Activated T-helper 1 cell treated with Interleukin-2 at 50 U/mL for 16 hours (primary cell): ENCODE measurements around the gene SNTG2.

Experiments
- DNase-seq: peaks from one replicate; pipeline ENCODE4 v3.0.0-alpha.2; 2020; ENCODE audit warnings: low read depth

Gene SNTG2

DNA sequence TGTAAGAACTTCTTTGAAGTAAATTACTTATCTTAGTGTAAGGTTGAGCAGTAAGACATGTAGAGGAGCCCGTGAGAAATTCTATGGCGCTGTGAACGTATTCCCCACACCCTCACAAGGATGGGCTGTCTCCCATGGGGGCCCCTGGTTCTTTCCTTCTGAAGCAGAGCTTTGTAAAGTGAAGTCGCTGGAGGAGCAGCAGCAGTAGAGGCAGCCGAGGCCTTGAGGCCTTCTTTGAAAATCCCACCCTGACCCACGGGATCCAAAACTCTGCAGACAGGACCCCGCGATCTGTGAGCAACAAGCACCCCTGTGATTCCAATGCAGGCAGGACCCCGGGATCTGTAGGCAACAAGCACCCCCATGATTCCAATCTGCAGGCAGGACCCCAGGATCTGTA is 23.8 kb upstream of the SNTG2 start:
- DNase-seq = no peak

DNA sequence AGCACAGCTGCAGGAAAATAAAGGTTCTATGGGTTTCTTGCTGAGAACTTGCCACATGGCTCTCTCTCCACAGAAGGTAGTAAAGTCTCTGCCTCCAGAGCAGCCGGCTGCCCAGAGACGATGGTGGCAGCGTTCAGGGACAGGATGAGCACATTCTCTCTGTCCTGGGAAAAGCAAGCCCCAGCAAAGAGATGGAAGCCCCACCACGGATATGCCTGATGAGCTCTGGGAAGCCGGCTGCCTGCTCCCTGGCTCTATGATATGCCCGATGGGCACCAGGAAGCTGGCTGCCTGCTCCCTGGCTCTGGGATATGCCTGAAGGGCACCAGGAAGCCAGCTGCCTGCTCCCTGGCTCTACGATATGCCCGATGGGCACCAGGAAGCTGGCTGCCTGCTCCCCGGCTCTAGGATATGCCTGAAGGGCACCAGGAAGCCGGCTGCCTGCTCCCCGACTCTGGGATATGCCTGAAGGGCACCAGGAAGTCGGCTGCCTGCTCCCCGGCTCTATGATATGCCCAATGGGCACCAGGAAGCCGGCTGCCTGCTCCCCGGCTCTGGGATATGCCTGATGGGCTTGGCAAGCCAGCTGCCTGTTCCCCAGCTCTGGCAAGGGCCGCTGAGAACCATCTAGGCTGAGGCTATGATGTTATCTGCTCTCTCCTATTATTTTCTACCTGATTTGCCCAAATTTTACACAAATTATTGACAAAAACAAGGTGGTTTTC is 21.5 kb upstream of the SNTG2 start:
- DNase-seq = no peak

DNA sequence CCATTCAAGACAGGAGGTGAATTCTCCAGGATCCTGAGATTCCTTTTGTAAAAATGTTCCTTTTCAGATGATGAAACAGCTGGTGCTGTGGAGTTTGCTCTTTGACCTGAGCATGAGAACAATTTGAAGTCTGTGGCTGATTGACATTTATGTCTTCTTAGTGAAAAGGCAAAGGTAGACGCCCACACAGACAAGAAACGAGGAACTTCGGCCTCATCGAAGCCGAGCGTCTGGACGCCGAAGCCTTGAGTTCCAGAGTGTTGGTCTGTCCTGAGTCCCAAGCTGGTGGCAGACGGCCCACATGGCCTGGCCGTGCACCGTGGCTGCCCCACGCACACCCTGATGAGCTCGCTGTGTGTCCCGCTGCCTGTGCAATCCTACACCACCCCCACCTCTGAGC is 20.7 kb upstream of the SNTG2 start:
- no peak for DNase-seq

DNA sequence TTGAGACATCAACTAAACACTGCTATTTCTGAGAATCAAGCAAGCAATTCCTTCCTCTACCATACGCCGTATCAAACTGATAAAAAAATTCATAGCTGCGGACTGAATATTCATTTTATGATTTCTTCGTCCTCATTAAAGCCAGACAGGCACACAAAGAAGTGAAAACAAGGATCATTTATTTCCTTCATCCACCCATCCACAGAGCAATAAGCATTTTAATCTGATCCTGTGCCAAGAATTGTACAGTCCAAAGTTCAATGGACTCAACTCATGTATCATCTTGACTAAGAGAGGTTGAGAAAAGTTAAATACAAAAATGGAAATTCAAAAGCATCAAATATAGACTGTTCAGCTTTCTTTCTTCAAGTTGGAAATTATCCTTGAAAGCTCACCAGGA is 19.7 kb upstream of the SNTG2 start:
- no peak for DNase-seq

DNA sequence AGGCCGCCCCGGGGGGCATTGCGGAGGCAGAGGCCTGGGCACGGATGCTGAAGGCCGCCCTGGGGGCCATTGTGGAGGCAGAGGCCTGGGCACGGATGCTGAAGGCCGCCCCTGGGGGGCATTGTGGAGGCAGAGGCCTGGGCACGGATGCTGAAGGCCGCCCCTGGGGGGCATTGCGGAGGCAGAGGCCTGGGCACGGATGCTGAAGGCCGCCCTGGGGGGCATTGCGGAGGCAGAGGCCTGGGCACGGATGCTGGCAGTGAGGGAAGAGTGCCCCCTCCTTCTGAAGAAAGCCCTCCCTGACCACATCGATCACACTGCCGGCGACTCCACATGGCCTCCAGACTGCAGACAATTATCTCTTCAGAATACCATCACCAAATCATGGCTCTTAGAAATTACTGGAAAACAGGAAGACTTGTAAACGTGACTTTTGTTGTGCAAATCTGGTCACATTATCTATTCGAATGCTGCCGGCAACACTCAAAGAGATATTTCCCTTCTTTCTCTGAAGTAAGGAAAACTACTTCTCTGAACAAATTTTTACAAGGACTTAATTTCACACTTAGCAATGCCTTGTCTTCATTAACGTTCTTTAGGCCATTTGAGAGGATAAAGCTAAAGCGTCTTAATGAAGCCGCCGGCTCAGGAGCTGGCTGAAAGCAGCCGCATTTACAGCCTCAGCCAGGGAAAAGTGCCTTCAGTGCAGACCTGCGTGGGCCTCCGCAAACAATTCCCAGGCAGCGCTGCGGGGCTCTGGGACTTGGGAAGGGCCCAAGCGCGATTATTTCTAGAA is 18.1 kb upstream of the SNTG2 start:
- no peak for DNase-seq

DNA sequence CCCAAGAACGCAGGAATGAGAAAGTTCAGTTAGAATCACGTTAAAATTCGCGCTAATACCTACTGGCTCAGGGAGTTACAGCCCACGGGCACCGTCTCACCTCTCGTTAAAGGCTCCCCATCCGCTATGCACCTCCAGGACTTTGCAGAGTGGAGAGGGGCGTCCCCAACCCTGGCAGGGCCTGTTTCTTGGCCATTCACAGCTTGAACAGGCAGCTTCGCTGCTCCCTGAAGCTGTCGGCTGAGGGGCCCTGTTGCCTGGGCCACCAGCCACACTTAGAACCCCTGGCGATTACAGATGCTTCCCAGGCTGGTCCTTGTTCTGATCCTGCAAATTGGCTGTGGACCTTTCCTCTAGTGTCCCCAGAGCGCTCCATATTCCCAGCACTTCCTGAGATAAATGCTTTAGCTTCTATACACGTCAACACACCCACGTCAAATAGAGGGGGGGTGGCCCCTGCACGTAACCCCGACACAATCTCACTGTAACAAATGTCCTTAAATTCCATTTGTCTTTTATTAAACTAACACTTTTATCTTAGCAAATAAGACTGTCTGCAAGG is 16.8 kb upstream of the SNTG2 start:
- DNase-seq = no peak

DNA sequence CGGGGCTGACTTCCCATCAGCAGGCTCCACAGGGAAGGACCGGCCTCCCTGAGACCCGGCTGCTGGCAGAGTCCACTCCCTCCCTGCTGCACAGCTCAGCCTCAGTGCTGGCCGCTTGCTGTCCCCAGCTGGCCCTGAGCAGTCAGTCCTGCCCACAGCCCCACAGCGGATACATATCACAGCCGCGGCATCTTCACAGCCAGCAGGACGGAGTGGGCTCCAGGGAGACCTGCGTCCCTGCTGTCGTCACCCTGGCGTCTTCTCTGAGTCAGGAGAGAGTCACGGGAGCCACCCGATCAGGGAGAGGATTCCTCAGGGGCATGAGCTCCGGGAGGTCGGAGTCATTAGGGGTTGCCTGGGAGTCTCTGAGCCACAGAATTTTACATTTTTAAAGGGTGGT is 13.1 kb upstream of the SNTG2 start:
- no peak for DNase-seq

DNA sequence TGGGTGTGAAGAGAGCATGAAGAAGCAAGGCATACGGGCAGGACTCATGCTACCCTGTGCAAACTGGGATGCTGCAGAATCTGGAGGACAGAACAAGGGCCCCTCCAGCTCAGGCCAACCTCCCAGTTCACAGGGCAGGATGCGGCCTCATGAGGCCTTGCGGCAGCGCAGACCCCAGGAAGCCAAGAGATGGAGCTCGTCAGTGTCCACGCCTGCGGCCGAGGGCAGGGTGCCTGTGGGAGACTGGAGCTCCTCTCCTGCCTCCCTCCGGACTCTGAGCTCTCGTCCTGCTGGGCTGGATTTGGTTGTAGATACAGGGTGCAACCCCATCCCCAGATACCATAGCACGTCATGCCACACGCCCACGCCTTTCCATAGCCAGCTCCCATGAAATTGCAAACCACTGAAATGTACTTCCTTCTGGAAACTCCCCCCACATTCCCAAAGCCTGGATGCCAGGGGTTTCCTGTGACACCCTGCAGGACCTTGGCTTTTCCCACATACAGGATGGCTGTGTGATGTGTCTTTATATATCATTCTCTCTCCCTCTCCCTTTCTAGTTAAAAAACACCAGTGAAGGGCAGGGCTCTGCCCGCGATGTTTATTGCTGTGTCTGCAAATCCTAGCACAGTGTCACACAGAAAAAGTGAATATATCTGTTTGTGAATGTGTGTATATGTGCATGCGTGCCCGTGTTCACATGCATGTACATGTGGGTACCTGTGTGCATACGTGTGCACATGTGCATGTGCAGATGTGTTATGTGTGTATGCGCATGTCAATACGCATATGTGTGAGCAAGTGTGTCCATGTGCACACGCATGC is 12.3 kb upstream of the SNTG2 start:
- DNase-seq = no peak

DNA sequence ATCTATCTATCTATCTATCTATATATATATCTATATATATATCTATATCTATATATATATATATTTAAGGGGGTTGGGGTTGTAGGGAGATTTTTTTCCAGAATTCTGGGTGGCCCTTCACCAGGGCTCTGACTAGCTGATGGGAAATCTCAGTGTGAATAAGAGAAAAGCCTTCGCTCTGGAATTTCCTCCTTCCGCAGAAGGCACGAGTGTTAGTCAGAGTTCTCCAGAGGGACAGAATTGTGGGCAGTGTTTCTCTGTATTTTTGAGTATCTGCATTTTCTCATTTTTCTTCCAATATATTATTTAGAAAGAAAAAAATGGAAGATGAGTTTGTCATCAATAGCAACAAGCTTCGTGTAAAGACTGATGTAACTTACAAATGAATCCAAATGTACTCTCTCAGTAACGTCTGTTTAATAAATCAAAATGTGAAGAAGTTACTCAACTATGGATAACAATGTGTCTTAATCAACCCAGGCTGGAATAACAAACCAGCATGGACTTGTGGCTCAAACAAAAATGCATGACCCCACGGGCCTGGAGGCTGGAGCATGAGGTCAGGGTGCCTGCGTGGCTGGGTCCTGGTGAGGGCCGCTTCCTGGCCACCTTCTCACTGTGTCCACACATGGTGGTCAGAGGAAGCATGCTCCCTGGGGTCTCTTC is 10.6 kb upstream of the SNTG2 start:
- no peak for DNase-seq

DNA sequence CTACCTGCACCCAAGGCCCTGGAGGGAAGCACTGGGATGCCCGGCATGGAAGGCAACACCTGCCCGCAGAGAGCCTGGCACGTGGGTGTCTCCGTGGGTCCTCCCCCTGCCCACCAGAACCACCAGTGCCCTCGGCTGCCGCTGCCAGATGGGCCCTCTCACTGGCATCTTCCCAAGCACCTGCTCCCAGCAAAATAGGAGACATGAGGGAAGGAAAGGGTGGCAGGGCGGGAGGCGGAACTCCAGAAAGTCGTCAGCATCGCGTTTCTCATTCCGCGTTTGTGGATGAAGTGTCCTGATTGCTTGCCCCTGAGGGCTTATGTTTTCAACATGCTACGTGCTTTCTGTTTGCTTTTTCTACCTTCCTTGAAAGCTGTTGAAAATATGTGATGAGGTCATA is 8.8 kb upstream of the SNTG2 start:
- no peak for DNase-seq

DNA sequence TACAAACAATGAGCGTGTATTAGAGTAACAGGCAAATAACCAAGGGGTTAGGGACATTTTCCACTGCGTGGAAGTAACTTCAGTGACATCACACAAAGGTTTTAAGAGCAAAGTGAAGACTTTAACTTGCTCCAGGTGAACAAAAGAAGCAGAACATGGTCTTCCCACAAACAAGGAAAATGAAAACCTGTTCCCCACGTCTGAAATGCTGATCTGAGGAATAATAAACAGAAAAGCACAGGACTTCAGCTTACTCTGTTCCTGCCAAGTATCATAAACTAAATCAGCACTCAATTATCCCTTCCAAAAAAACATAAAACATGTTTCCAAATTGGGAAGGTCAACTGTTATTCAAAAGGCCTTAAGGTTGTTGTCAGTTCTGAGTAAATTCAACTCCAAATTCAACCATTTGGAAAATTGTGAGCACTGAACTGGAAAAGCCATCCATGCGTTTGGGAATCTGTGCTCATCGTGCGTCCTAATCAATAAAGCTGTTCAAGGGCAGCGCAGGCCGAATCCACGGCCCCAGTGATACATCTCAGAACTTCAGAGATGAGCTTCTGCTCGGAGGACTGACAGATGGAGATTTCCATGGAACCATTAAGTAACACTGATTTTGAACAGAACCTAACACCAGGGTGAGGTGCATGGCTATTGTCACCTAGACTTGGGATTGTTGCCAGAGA is 7.7 kb upstream of the SNTG2 start:
- no peak for DNase-seq

DNA sequence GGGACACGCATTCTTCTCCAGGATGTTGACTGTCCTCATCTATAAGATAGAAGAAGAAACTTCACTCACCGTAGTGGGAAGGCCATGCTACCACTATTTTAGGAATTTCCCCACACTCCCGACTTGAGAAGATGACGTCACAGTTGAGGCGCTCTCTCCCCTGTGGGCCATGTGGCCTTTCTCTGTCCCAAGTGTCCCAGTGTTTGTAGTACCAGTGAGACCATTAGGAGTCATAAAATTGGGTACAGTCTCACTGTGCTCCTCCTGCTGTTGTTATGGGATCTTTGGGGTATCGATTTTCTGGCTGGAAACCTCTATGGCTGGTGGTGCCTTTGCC is 7.2 kb upstream of the SNTG2 start:
- DNase-seq = no peak

DNA sequence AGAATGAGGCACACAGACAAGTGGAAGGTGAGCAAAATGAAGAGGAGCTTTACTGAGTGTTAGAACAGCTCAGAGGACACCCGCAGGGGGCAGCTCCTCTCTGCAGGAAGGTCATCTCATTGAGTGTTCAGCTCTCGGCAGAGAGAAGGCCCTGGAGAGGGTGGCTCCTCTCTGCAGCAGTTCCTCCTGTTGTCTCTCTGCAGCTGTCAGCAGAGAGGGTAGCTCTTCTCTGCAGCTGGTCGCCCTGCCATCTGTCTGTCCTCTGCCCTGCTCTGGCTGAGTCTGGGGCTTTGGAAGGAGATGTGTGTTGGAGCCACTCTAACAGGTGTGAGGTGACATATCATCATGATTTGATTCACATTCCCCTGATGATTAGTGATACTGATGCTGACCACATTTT is 6.8 kb upstream of the SNTG2 start:
- DNase-seq = no peak

DNA sequence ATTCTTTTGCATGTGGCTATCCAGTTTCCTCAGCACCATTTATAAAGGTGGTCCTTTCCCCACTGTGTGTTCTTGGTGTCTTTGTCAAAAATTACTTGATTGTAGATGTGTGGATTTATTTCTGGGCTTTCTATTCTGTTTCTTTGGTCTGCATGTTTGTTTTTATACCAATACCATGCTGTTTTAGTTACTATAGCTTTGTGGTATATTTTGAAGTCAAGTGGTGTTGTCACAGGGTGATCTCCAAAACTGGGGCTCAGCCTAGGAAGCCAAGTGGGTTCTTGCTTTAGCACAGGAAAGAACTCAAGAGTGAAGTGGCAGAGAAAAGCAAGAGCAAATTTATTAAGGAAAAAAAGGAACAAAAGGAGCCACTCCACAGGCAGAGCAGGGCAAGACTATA is 6.0 kb upstream of the SNTG2 start:
- no peak for DNase-seq

DNA sequence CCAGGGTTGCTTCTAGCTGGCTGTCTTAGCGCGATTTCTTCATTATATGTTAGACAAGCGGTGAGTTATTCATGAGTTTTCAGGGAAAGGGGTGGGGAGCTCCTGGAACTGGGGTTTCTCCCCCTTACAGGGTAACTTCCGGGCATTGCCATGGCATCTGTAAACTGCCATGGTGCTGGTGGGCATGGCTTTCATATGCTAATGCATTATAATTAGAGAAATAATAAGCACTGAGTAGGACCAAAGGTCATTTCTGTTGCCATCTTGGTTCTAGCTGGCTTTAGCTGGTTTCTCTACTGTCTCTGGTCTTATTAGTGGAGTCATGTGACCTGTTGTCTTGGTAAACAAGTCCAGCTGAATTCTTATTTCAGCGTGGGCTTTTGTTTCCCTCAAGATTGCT is 5.5 kb upstream of the SNTG2 start:
- no peak for DNase-seq

DNA sequence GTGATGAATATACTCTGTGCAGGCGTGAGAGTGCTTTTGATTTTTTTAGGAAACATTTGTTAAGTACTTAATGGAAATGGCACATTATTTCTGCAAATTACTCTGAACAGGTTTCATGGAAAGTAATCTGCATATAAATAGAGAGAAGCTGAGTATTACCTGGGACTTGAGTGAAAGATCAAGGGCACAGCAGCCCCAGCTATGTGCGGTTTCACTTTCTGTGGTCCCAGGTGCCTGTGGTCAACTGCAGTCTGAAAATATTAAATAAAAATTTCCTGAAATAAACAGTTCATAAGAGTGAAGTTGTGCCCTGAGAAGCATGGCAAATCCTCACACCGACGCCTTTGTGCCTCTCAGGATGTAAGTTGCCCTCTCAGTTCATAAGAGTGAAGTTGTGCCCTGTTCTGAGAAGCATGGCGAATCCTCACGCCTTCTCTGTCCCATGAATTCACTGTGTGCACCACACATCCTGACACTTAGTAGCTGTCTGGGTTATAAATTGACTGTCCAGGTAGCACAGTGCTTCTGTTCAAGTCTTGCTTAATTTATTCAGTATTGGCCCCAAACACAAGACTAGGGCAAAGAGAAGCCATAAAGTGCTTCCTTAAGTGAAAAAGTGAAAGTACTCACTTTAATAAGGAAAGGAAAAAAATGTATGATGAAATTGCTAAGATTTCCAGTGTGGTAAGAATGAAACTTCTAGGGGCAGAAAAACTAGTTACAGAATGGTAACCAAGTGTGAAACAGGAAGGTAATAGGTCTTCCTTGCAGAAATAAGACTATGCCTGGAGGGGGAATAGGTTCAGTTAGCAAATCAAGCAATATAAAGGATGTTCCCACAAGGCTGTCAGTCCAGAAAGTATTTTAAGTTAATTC is 4.3 kb upstream of the SNTG2 start:
- DNase-seq = no peak

DNA sequence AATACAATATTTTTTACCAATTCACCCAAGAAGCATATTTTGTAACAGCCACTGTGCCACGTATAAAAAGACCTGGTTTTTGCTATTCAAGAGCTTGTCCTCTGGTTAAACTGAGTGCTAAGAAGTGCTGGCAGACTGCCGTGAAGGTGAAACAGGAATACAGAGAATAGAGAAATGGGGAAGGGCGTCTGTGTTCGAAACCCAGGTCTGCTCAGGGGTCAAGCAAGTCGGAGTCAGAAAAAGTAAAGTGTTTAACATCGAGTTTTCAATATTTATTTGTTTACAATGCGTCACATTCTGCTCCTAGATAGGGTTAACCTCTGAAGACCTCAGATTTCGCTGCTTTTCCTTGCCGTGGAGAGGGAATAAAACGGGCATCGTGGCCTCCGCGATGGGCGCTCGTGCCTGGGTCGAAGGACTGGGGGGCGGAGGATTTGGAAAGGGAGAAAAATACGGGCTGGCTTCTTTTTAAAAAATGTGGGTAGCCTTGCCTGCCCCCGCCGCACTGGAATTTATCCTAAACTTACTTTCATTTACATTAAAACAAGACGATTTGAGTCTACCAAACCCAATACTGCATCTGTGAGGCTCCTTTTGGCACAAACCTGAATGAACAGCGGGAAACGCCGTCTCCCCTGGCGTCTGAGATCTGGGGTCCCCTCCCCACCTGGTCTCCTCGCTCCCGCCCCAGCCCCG is 1.1 kb upstream of the SNTG2 start:
- no peak for DNase-seq

DNA sequence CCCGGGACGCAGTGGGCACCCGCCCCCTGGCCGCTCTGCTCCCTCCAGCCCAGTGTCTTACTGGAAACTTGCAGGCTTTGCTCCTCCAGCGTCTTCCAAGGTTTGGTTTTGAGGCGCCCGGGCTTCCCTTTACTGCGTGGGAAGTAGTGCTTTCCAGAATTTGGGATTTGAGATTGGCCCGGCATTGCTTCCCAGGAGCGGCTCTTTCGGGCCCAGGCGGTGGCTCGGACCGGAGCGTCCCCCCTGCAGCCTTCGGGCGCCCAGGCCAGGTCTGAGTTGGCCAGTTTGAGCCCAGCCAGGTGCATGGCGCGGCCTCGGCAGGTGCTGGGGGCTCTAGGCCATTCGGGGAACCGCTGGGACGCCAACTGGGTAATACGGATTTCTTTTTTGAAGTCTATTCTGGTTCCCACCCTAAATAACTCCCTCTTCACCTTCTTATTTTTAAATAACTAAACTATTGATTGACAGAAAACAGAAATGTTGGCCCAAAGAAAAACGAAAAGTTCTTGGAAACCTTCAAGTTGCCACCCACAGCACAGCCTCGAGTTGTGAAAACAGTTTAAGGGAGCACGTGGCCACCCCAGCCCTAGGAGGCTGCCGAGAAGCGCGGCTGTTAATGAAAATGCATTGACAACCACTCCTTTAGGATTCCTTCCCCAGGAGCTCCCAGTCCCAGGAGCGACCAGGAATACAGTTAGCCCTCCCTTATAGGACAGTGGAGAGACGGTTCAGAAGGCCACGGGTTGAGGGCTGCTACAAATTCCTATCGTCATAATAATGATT is 766 bp downstream of the SNTG2 start:
- no peak for DNase-seq

DNA sequence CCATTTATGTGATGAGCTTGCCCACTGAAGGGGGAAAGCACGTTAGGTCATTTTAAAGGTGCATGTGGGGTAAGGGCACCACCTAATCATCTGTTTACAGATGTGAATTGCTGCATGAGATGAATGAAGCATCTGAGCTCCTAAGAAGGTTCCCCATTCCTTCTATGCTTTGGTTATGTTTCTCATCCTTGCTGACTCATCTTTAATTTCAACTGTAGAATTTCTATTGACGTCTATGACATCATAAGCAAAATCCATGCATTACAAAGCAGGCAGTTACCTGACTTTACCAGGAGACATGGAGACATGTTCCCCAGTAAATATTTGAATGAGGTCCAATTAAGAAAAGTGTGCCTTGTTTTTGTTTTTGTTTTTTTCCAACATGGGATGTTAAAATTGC is 2.8 kb downstream of the SNTG2 start:
- no peak for DNase-seq
